GM06990 (cell line): ENCODE data around the gene PPP1R3C.

Experiments
- DNase-seq: peaks from one replicate; pipeline ENCODE4 v3.0.0-alpha.2; 2011; ENCODE audit not compliant: insufficient read length; ENCODE audit errors: extremely low read depth
- H3K27me3 ChIP-seq: replicated peaks from 2 replicates; pipeline ENCODE4 v1.6.0; 2011; ENCODE audit warnings: low read length; ENCODE audit not compliant: control insufficient read depth, insufficient read depth
- H3K36me3 ChIP-seq: 2 replicates; pipeline ENCODE4 v1.5.1; 2011; ENCODE audit warnings: low read length; ENCODE audit not compliant: control insufficient read depth, insufficient read depth
- H3K4me3 ChIP-seq: replicated peaks from 2 replicates; pipeline ENCODE4 v1.5.1; 2011; ENCODE audit warnings: low read depth, mild to moderate bottlenecking, control low read depth, low read length
- TF ChIP-seq, protein P1 (sequence below): IDR thresholded peaks from 2 replicates; pipeline ENCODE4 v1.5.1; 2011; ENCODE audit warnings: low read length, control low read depth, mild to moderate bottlenecking, inconsistent platforms; ENCODE audit not compliant: insufficient read depth, poor library complexity, severe bottlenecking

The PPP1R3C gene

DNA sequence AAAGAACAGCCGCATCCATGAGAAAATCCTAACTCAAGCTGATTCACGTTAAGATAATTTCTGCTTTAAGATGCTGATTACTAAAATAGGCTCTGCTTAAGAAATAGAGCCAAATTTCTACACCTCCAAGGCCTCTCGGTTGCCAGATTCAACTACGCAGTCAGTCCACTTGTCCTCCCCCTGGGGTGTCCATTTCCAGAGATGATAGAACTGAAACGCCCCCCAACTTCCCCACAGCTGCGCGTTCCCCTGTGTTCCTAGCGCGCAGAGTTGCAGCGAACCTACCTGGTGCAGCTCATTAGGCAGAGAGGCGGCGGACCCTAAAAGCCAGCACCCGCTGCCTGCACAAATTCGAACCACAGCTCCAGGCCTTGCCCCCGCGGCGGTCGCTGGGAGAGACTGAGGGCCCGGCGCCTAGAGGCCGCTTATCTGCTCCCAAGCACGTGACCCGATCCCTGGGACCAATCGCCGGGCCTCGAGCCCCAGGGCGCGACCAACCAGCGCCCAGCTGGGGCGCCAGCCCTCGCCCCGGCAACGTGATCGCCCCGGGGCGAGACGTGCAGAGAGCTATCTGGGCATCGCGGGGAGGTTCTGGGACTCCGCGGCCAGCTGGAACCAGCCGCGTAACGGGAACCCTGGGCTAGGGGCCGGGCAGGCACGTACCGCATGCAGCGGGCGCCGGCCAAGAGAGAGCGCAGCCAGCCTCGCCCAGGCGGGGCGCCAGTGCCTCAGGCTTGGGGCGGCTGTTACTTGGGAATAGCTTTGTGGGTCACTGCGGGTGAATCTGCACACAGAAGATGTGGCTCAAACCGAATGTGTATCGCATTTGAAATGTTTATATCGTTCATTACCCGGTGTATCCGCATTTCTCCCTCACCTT, at the start of gene PPP1R3C:
TSS of gene PPP1R3C (minus strand) at position 401 of the 880 bp plus-strand sequence. CDS start at position 299, 102 bp downstream.
- peak; percentile 31 for DNase-seq
- H3K4me3 ChIP-seq: no peak within 1 kb of the TSS
- TF ChIP-seq, protein P1, sequence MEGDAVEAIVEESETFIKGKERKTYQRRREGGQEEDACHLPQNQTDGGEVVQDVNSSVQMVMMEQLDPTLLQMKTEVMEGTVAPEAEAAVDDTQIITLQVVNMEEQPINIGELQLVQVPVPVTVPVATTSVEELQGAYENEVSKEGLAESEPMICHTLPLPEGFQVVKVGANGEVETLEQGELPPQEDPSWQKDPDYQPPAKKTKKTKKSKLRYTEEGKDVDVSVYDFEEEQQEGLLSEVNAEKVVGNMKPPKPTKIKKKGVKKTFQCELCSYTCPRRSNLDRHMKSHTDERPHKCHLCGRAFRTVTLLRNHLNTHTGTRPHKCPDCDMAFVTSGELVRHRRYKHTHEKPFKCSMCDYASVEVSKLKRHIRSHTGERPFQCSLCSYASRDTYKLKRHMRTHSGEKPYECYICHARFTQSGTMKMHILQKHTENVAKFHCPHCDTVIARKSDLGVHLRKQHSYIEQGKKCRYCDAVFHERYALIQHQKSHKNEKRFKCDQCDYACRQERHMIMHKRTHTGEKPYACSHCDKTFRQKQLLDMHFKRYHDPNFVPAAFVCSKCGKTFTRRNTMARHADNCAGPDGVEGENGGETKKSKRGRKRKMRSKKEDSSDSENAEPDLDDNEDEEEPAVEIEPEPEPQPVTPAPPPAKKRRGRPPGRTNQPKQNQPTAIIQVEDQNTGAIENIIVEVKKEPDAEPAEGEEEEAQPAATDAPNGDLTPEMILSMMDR: no peak
- H3K36me3 ChIP-seq: no peaks in the 10 kb centered on the region
- H3K27me3 ChIP-seq: peaks cover 3% of the 10 kb centered on the region

DNA sequence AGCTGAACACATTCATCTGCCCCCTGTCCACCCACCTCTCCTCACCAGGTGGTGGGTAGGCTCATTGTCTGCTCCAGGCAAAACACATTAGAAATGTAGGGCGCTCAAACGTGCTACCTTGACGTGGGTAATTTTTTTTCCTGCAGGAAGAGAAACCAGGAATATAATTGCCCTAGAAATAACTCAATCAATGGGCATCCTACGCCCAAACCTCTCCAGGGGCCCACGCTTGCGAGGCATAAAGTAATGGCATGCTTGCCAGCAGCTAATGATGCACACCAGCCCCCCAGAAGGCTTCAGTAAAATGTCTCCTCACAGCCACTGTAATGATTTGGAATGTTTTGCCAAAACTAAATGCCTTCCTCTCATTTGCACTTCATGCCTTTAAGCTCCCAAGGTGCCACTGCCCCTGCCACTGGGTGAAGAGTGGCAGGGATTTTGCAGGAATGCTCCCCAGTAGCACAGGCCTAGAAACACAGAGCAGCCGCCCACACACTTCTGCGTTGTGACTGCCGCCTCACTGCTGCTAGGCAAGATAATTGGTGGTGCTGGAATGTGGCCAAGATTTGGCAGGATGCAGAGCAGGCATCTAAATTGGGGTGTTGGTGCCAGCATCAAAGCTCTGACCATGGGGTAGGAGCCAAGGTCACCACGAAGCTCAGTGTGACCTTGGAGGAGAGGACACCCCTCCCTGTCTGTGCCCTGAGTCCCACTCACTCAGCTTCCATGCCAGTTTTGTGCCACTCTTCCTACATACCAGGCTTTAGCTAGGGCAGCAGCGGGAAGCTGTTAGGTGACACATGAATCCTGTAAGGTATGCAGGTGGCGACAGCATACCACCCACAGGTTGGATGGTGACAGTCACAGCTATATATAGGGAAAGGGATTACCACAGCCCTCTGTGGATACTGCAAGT, 48.7 kb upstream of the PPP1R3C start:
- no peak for DNase-seq
- TF ChIP-seq, protein P1: no peak

DNA sequence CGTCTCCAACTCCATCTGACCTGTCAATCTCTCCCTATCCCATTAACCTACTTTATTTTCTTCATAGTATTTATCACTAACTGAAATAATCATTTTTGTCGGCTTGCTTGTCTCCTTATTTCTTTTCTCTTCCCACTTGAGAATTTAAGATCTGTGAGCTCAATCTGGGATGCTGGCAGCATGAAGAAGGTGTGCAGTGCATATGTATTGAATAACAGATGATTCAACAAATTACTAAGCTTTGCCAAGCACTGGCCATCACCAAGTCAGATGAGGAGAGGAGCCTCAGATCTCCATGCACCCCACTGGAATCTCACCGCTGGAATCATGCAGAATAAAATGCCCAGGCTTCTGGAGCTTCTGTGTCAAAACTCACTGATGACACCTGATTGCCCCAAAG, 47.6 kb upstream of the PPP1R3C start:
- Histone ChIP-seq H3K4me3 (no peak overlapping the region), H3K36me3 (no peaks in the 10 kb centered on the region), H3K27me3 (no peaks in the 10 kb centered on the region; the same call in none of the 2 replicates)
- TF ChIP-seq, protein P1: no peak
- DNase-seq: no peak

More for the DNA sequence above, 48.7 kb upstream of the PPP1R3C start:
- no peaks in the 10 kb centered on the region for H3K36me3 ChIP-seq
- no peak overlapping the region for H3K4me3 ChIP-seq
- H3K27me3 ChIP-seq: no peaks in the 10 kb centered on the region; the same call in none of the 2 replicates

DNA sequence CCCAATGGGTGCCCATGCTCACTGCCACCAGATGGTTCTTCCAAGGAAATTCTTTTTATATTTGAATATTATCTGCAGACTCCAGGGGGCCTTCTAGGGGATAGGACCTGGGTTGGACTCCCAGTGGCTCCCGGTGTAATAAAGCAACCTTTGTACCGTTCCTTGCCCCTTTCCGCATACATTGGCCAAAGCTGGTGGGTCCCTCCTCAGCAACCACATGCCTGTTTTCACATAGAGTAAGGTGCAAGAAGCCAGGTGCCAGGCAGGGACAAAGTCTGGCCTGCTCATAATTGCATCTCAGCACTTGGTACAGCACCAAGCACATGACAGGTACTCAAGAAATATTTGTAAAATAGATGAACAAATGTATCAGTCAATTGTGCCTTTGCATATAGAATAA, 46.4 kb upstream of the PPP1R3C start:
- Histone ChIP-seq H3K36me3 (no peaks in the 10 kb centered on the region), H3K27me3 (no peaks in the 10 kb centered on the region; the same call in none of the 2 replicates), H3K4me3 (no peak overlapping the region)
- DNase-seq: no peak
- TF ChIP-seq, protein P1: no peak

DNA sequence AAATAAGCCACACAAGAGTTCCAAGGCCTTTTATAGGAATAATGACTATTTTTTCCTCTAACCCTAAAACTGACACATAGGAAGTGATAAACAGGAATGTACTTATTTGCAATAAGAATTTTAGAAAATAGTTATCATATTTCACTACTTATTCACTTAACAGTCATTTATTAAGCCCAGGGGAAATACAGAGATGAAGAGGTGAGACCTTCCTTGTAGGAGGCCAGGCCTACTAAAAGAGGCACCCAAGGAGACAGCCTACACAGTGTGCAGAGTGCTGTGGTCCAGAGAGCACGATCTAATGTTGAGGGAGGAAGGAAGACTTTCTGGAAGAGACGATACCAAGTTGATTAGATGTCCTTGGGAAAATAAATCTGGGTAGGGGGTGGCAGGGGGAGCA, 45.0 kb upstream of the PPP1R3C start:
- no peaks in the 10 kb centered on the region; the same call in none of the 2 replicates for H3K27me3 ChIP-seq
- no peak overlapping the region for H3K4me3 ChIP-seq
- TF ChIP-seq, protein P1: no peak
- H3K36me3 ChIP-seq: no peaks in the 10 kb centered on the region
- DNase-seq: no peak
